Large intestine (tissue), 3 donors: ENCODE results near the gene ELAC1. TPM values are rescaled to one million over a fixed set of nuclear protein-coding genes. Genes with fewer than 3 reads are reported as not detected.

Source experiments
- DNase-seq, 2 donors: peaks; one replicate each; pipeline versions ENCODE4 v3.0.0 to v3.0.0-alpha.2; 2013
- H3K27ac ChIP-seq: one replicate; pipeline ENCODE4 v1.5.1; 2013; ENCODE audit warnings: low read length
- H3K27me3 ChIP-seq: 2 replicates; pipeline ENCODE4 v1.6.1; 2013; ENCODE audit warnings: low read length; ENCODE audit not compliant: control insufficient read depth, insufficient read depth
- H3K36me3 ChIP-seq: 2 replicates; pipeline ENCODE4 v1.6.1; 2013; ENCODE audit warnings: low read length; ENCODE audit not compliant: control insufficient read depth, insufficient read depth
- H3K4me1 ChIP-seq: one replicate; pipeline ENCODE4 v1.6.1; 2013; ENCODE audit warnings: low read length; ENCODE audit not compliant: control insufficient read depth, insufficient read depth
- H3K4me3 ChIP-seq: one replicate; pipeline ENCODE4 v1.5.1; 2013; ENCODE audit warnings: low read length
- H3K9me3 ChIP-seq: one replicate; pipeline ENCODE4 v1.6.1; 2013; ENCODE audit warnings: mild to moderate bottlenecking, low read depth, low read length, moderate library complexity; ENCODE audit not compliant: control insufficient read depth
- WGBS: methylation state at CpG from one replicate; pipeline ENCODE4 v1.1.5; 2013; ENCODE audit warnings: low lambda C conversion rate; ENCODE audit not compliant: insufficient coverage; 5-methylcytosine and 5-hydroxymethylcytosine counted together
- polyA plus RNA-seq: library from polyadenylated mRNA; unstranded; fragments of 120-200 nt; gene quantifications from one replicate; pipeline ENCODE4 v1.2.1, GENCODE V29; 2013

Gene ELAC1
- polyA plus RNA-seq, 1 donor, result 11.8 TPM

GRCh38 chr18:51017140-51017879 is 49.5 kb downstream of the ELAC1 start:
- H3K9me3 ChIP-seq, result no peaks in the 10 kb centered on the region
- 80% methylated on average over 1 of the region's 8 CpGs for WGBS

GRCh38 chr18:51020536-51020935 is 52.7 kb downstream of the ELAC1 start:
- no peak for DNase-seq
- Histone ChIP-seq H3K36me3 (no peaks in the 10 kb centered on the region), H3K9me3 (no peaks in the 10 kb centered on the region), H3K4me1 (no peaks in the 10 kb centered on the region), H3K4me3 (no peak overlapping the region), H3K27ac (no peak overlapping the region), H3K27me3 (no peaks in the 10 kb centered on the region)
- WGBS, result 80% methylated on average over 1 of the region's 5 CpGs

More at GRCh38 chr18:51017140-51017879, 49.5 kb downstream of the ELAC1 start:
- Histone ChIP-seq H3K4me3 (no peak overlapping the region), H3K27me3 (no peaks in the 10 kb centered on the region), H3K36me3 (no peaks in the 10 kb centered on the region), H3K4me1 (no peaks in the 10 kb centered on the region), H3K27ac (no peak overlapping the region)
- DNase-seq, result no peak

- Histone ChIP-seq H3K27ac (no peak overlapping the region), H3K9me3 (no peaks in the 10 kb centered on the region), H3K36me3 (peaks cover 4% of the 10 kb centered on the region), H3K4me1 (peaks cover 6% of the 10 kb centered on the region), H3K27me3 (no peaks in the 10 kb centered on the region), H3K4me3 (no peak overlapping the region)
- no peak for DNase-seq
- no CpG with 5 or more reads among the region's 5 CpGs for WGBS
Observed at GRCh38 chr18:51021226-51021965, 53.6 kb downstream of the ELAC1 start.

- Histone ChIP-seq H3K36me3 (peaks cover 4% of the 10 kb centered on the region), H3K27ac (no peak overlapping the region), H3K27me3 (no peaks in the 10 kb centered on the region), H3K4me1 (peaks cover 19% of the 10 kb centered on the region), H3K9me3 (no peaks in the 10 kb centered on the region), H3K4me3 (no peak overlapping the region)
- no CpG with 5 or more reads among the region's 2 CpGs for WGBS
- no peak for DNase-seq
Observed at GRCh38 chr18:51025512-51025911, 57.7 kb downstream of the ELAC1 start.

GRCh38 chr18:51028201-51028805 is 60.5 kb downstream of the ELAC1 start:
- 100% methylated on average over 1 of the region's 4 CpGs for WGBS
- Histone ChIP-seq H3K27ac (no peak overlapping the region), H3K9me3 (no peaks in the 10 kb centered on the region), H3K27me3 (no peaks in the 10 kb centered on the region), H3K4me1 (peaks cover 19% of the 10 kb centered on the region), H3K4me3 (no peak overlapping the region), H3K36me3 (peaks cover 4% of the 10 kb centered on the region)
- peak in 1 of 2 donors; percentile 43 for DNase-seq

- Histone ChIP-seq H3K36me3 (peaks cover 5% of the 10 kb centered on the region), H3K27ac (peak overlapping the region; percentile 97), H3K4me1 (peaks cover 19% of the 10 kb centered on the region), H3K4me3 (peak overlapping the region; percentile 87), H3K9me3 (no peaks in the 10 kb centered on the region), H3K27me3 (no peaks in the 10 kb centered on the region)
- 0% methylated on average over 2 of the region's 10 CpGs for WGBS
- peak in 1 of 2 donors; percentile 32 for DNase-seq
Observed at GRCh38 chr18:51029378-51029693, 61.5 kb downstream of the ELAC1 start.

GRCh38 chr18:51029694-51030536 is 62.1 kb downstream of the ELAC1 start, which contains the start of gene SMAD4:
SMAD4 (plus strand) TSS chr18:51030213; CDS start chr18:51047047, 16,834 bp downstream.
- WGBS, result 20% methylated on average over 1 of the region's 79 CpGs
- H3K4me1 ChIP-seq, result peaks cover 19% of the 10 kb centered on the region

GRCh38 chr18:51030537-51031258 is 62.9 kb downstream of the ELAC1 start:
- Histone ChIP-seq H3K4me1 (peaks cover 19% of the 10 kb centered on the region), H3K4me3 (peak overlapping the region; percentile 87), H3K27me3 (no peaks in the 10 kb centered on the region), H3K36me3 (peaks cover 11% of the 10 kb centered on the region), H3K9me3 (no peaks in the 10 kb centered on the region), H3K27ac (peak overlapping the region; percentile 97)
- peak; percentile 35 to 86 for DNase-seq
- WGBS, result 0% methylated on average over 1 of the region's 66 CpGs

More at GRCh38 chr18:51029694-51030536, 62.1 kb downstream of the ELAC1 start, which contains the start of gene SMAD4:
- peak within 1 kb of the TSS; percentile 87 for H3K4me3 ChIP-seq
- H3K9me3 ChIP-seq, result no peaks in the 10 kb centered on the region
- no peaks in the 10 kb centered on the region for H3K27me3 ChIP-seq
- H3K36me3 ChIP-seq, result peaks cover 11% of the 10 kb centered on the region
- H3K27ac ChIP-seq, result peak within 1 kb of the TSS; percentile 97
- peak; percentile 95 to 97 for DNase-seq

GRCh38 chr18:51032193-51032592 is 64.4 kb downstream of the ELAC1 start:
- peaks cover 5% of the 10 kb centered on the region for H3K4me1 ChIP-seq
- peaks cover 6% of the 10 kb centered on the region for H3K36me3 ChIP-seq
- WGBS, result 56% methylated on average over 3 of the region's 5 CpGs
- no peaks in the 10 kb centered on the region for H3K27me3 ChIP-seq
- no peak for DNase-seq
- no peak overlapping the region for H3K4me3 ChIP-seq
- H3K9me3 ChIP-seq, result no peaks in the 10 kb centered on the region
- H3K27ac ChIP-seq, result no peak overlapping the region
